IMR-90 (cell line): ENCODE data around the gene RAB5B. TPM values are rescaled to one million over a fixed set of nuclear protein-coding genes. Genes with fewer than 3 reads are reported as not detected.

Experiments
- ATAC-seq: fragments of 200-7000 bp; cut with Tn5 transposase; 2 replicates; pipeline ENCODE4 v1.9.1; 2020; ENCODE audit warnings: low read depth, mild to moderate bottlenecking, moderate library complexity
- BruUV-seq: library from RNA; stranded (reverse); fragments of 400-500 nt; replicated peaks from 2 replicates; lab custom pipeline; 2021; lab: Mats Ljungman, UMichigan
- CTCF ChIA-PET: fragments of 300-600 bp; formaldehyde crosslinking; extraction: SDS; loops from one replicate; lab custom pipeline; 2021; ENCODE audit warnings: antibody characterized with exemption; lab: Yijun Ruan, JAX
- POLR2A ChIA-PET: fragments of 300-600 bp; sonication (Branson Sonifier 250); formaldehyde crosslinking; loops from one replicate; lab custom pipeline; 2022; ENCODE audit warnings: antibody characterized with exemption; ENCODE audit not compliant: unreplicated experiment; lab: Charles Lee
- DNase-seq: peaks from one replicate; pipeline ENCODE4 v3.0.0; 2013
- H2AFZ ChIP-seq: replicated peaks from 2 replicates; pipeline ENCODE3; 2013; ENCODE audit warnings: low read length, mild to moderate bottlenecking; ENCODE audit not compliant: poor library complexity
- H2AK5ac ChIP-seq: 2 replicates; pipeline ENCODE4 v1.6.1; 2013; ENCODE audit warnings: low read depth, low read length, inconsistent platforms
- H2AK9ac ChIP-seq: replicated peaks from 2 replicates; pipeline ENCODE3; 2013; ENCODE audit warnings: mild to moderate bottlenecking, low read depth, low read length, moderate library complexity; ENCODE audit not compliant: poor library complexity
- H2BK120ac ChIP-seq: 2 replicates; pipeline ENCODE4 v1.6.1; 2013; ENCODE audit warnings: low read depth, low read length, inconsistent platforms
- H2BK15ac ChIP-seq: 3 replicates; pipeline ENCODE4 v1.6.1; 2013; ENCODE audit warnings: low read depth, low read length, inconsistent platforms
- H2BK20ac ChIP-seq: 2 replicates; pipeline ENCODE4 v1.6.1; 2013; ENCODE audit warnings: low read depth, mild to moderate bottlenecking, inconsistent platforms, low read length, moderate library complexity
- H2BK5ac ChIP-seq: 2 replicates; pipeline ENCODE4 v1.6.1; 2013; ENCODE audit warnings: mild to moderate bottlenecking, low read depth, low read length, inconsistent platforms; ENCODE audit not compliant: poor library complexity, severe bottlenecking
- H3K14ac ChIP-seq: replicated peaks from 2 replicates; pipeline ENCODE4 v1.6.1; 2013; ENCODE audit warnings: low read depth, low read length, inconsistent platforms
- H3K18ac ChIP-seq: 2 replicates; pipeline ENCODE4 v1.6.1; 2013; ENCODE audit warnings: low read depth, low read length, control low read depth
- H3K23ac ChIP-seq: 2 replicates; pipeline ENCODE4 v1.6.1; 2013; ENCODE audit warnings: low read depth, low read length, inconsistent platforms
- H3K27ac ChIP-seq: 2 replicates; pipeline ENCODE4 v1.5.1; 2013; ENCODE audit warnings: mild to moderate bottlenecking, control low read depth, low read length; ENCODE audit not compliant: insufficient read depth
- H3K27me3 ChIP-seq: 2 replicates; pipeline ENCODE4 v1.6.1; 2013; ENCODE audit warnings: low read length; ENCODE audit not compliant: control insufficient read depth, insufficient read depth
- H3K36me3 ChIP-seq: 2 replicates; pipeline ENCODE4 v1.6.1; 2013; ENCODE audit warnings: low read length, mixed read lengths; ENCODE audit not compliant: control insufficient read depth, insufficient read depth
- H3K4ac ChIP-seq: 2 replicates; pipeline ENCODE4 v1.6.1; 2013; ENCODE audit warnings: low read depth, low read length, inconsistent platforms
- H3K4me1 ChIP-seq: 2 replicates; pipeline ENCODE4 v1.6.1; 2013; ENCODE audit warnings: low read length, mixed read lengths; ENCODE audit not compliant: control insufficient read depth, insufficient read depth
- H3K4me2 ChIP-seq: 2 replicates; pipeline ENCODE4 v1.6.1; 2013; ENCODE audit warnings: low read depth, mild to moderate bottlenecking, control low read depth, low read length, moderate library complexity
- H3K4me3 ChIP-seq: 2 replicates; pipeline ENCODE4 v1.5.1; 2013; ENCODE audit warnings: low read depth, mild to moderate bottlenecking, control low read depth, low read length, moderate library complexity; ENCODE audit not compliant: insufficient read depth
- H3K56ac ChIP-seq: 2 replicates; pipeline ENCODE4 v1.6.1; 2013; ENCODE audit warnings: low read length, inconsistent platforms; ENCODE audit not compliant: insufficient read depth; ENCODE audit errors: extremely low read depth
- H3K79me1 ChIP-seq, 2 experiments: 2 replicates each; pipeline ENCODE4 v1.6.1; 2013; ENCODE audit warnings: low read length in 2 of 2, inconsistent platforms in 1 of 2, low read depth in 1 of 2
- H3K9ac ChIP-seq: 2 replicates; pipeline ENCODE4 v1.6.1; 2013; ENCODE audit warnings: low read depth, low read length, control low read depth
- H3K9me1 ChIP-seq: 2 replicates; pipeline ENCODE4 v1.6.1; 2013; ENCODE audit warnings: low read length, inconsistent platforms; ENCODE audit not compliant: insufficient read depth
- H3K9me3 ChIP-seq: 2 replicates; pipeline ENCODE4 v1.6.1; 2013; ENCODE audit warnings: low read length; ENCODE audit not compliant: control insufficient read depth, insufficient read depth
- H4K20me1 ChIP-seq: 2 replicates; pipeline ENCODE4 v1.6.1; 2013; ENCODE audit warnings: low read length, inconsistent platforms; ENCODE audit not compliant: insufficient read depth
- H4K5ac ChIP-seq: 2 replicates; pipeline ENCODE4 v1.6.1; 2013; ENCODE audit warnings: mild to moderate bottlenecking, low read depth, low read length, control low read depth
- H4K8ac ChIP-seq, 2 experiments: 2 replicates each; pipeline ENCODE4 v1.6.1; 2013; ENCODE audit warnings: low read depth in 2 of 2, low read length in 2 of 2, control low read depth in 1 of 2, inconsistent platforms in 1 of 2
- H4K91ac ChIP-seq: 2 replicates; pipeline ENCODE4 v1.6.1; 2013; ENCODE audit warnings: low read depth, low read length, inconsistent platforms; ENCODE audit not compliant: insufficient read depth
- BHLHE40 ChIP-seq: fragments of 150-350 bp; IDR thresholded peaks from 2 replicates; pipeline ENCODE4 v1.6.1; 2016; ENCODE audit warnings: mild to moderate bottlenecking, low read depth, low read length
- CEBPB ChIP-seq: IDR thresholded peaks from 2 replicates; pipeline ENCODE4 v1.6.1; 2012; ENCODE audit warnings: low read depth, low read length, improper control_type of control experiment
- CHD1 ChIP-seq: IDR thresholded peaks from 2 replicates; pipeline ENCODE4 v1.6.1; 2012; ENCODE audit warnings: low read depth, low read length, improper control_type of control experiment
- CTCF ChIP-seq: conservative IDR thresholded peaks from 2 replicates; pipeline ENCODE4 v1.5.1; 2012; ENCODE audit warnings: mild to moderate bottlenecking, low read depth, low read length, improper control_type of control experiment
- ELK1 ChIP-seq: fragments of 150-350 bp; IDR thresholded peaks from 2 replicates; pipeline ENCODE4 v1.6.1; 2016; ENCODE audit warnings: low read depth, mild to moderate bottlenecking, low read length, moderate library complexity, borderline replicate concordance
- FOS ChIP-seq: fragments of 150-350 bp; IDR thresholded peaks from 2 replicates; pipeline ENCODE4 v1.6.1; 2016; ENCODE audit warnings: low read depth, low read length
- MAFK ChIP-seq: IDR thresholded peaks from 2 replicates; pipeline ENCODE4 v1.6.1; 2012; ENCODE audit warnings: low read depth, low read length, improper control_type of control experiment
- MAZ ChIP-seq: IDR thresholded peaks from 2 replicates; pipeline ENCODE4 v1.6.1; 2012; ENCODE audit warnings: low read depth, mild to moderate bottlenecking, low read length, improper control_type of control experiment, moderate library complexity, borderline replicate concordance
- MXI1 ChIP-seq: IDR thresholded peaks from 2 replicates; pipeline ENCODE4 v1.6.1; 2012; ENCODE audit warnings: low read depth, mild to moderate bottlenecking, low read length, moderate library complexity, borderline replicate concordance
- NFE2L2 ChIP-seq: fragments of 150-350 bp; IDR thresholded peaks from 2 replicates; pipeline ENCODE4 v1.6.1; 2016; ENCODE audit warnings: low read depth, mild to moderate bottlenecking, low read length
- POLR2A ChIP-seq: IDR thresholded peaks from 2 replicates; pipeline ENCODE4 v1.6.1; 2012; ENCODE audit warnings: mild to moderate bottlenecking, low read depth, low read length
- RAD21 ChIP-seq: IDR thresholded peaks from 2 replicates; pipeline ENCODE4 v1.6.1; 2012; ENCODE audit warnings: low read length, improper control_type of control experiment
- RCOR1 ChIP-seq: IDR thresholded peaks from 2 replicates; pipeline ENCODE4 v1.6.1; 2012; ENCODE audit warnings: mild to moderate bottlenecking, low read length, improper control_type of control experiment; ENCODE audit not compliant: insufficient replicate concordance
- RFX5 ChIP-seq: IDR thresholded peaks from 2 replicates; pipeline ENCODE4 v1.8.0; 2012; ENCODE audit warnings: low read depth, mild to moderate bottlenecking, low read length, moderate library complexity
- SMC3 ChIP-seq: fragments of 150-350 bp; IDR thresholded peaks from 2 replicates; pipeline ENCODE4 v1.6.1; 2016; ENCODE audit warnings: low read depth, mild to moderate bottlenecking, antibody characterized with exemption, low read length, moderate library complexity
- USF2 ChIP-seq: fragments of 150-350 bp; IDR thresholded peaks from 2 replicates; pipeline ENCODE4 v1.6.1; 2017; ENCODE audit warnings: mild to moderate bottlenecking, antibody characterized with exemption, low read length, low read depth
- WGBS, 2 experiments: methylation state at CpG; one replicate each; pipeline versions ENCODE4 v1.1.5 to v1.1.7; 2013; ENCODE audit warnings: missing lambda C conversion rate in 2 of 2; ENCODE audit not compliant: insufficient read length in 1 of 2; ENCODE audit errors: extremely low coverage in 2 of 2; 5-methylcytosine and 5-hydroxymethylcytosine counted together
- dilution Hi-C: fragments of 300-500 bp; cut with HindIII; formaldehyde crosslinking; loops from one replicate; pipeline ENCODE4 v1.14.3; 2018; ENCODE audit warnings: low sequenced_read_pairs; ENCODE audit not compliant: unreplicated experiment
- in situ Hi-C: fragments of 300-500 bp; cut with MboI; formaldehyde crosslinking; loops from 3 replicates; pipeline ENCODE4 v1.14.3; 2019; ENCODE audit warnings: low sequenced_read_pairs, inconsistent platforms, mixed read lengths
- intact Hi-C: fragments of 100-400 bp; cut with micrococcal nuclease; formaldehyde crosslinking; loops from 2 replicates; pipeline ENCODE4 v1.10.0; 2022
- polyA plus RNA-seq, 3 experiments: library from polyadenylated mRNA; depleted of rRNA; stranded (reverse); fragments of >200 nt; gene quantifications; 2 replicates each; pipeline ENCODE4 v1.2.3, GENCODE V29; 2012; ENCODE audit warnings: low replicate concordance in 1 of 3
- total RNA-seq: library from RNA; depleted of rRNA; stranded (reverse); fragments of >200 nt; gene quantifications from 2 replicates; pipeline ENCODE4 v1.2.3, GENCODE V29; 2012

RAB5B gene
- total and polyA plus RNA-seq, 2 of the 4 experiments (the other 2 are of a cell fraction): 56.5 to 99.2 TPM

- Histone ChIP-seq H3K27me3 (no peaks in the 10 kb centered on the region), H3K56ac (no peak overlapping the region), H2BK120ac (no peak overlapping the region), H2BK15ac (no peak overlapping the region), H2BK5ac (no peak overlapping the region), H3K9me3 (no peaks in the 10 kb centered on the region), H3K9me1 (no peaks in the 10 kb centered on the region), H2AK5ac (no peak overlapping the region), H3K4me1 (peaks cover 4% of the 10 kb centered on the region), H3K23ac (no peak overlapping the region), H3K36me3 (peaks cover 41% of the 10 kb centered on the region), H3K9ac (no peak overlapping the region), H3K14ac (no peak overlapping the region), H2AFZ (no peak overlapping the region), H3K27ac (no peak overlapping the region), H4K91ac (no peak overlapping the region), H4K20me1 (no peaks in the 10 kb centered on the region), H3K4me3 (no peak overlapping the region), H3K18ac (no peak overlapping the region), H4K5ac (no peak overlapping the region), H3K4ac (no peak overlapping the region), H2BK20ac (no peak overlapping the region), H4K8ac (no peak overlapping the region), H3K79me1 (peaks cover 0 to 22% of the 10 kb centered on the region in 2 experiments; a peak in 2 of 4 replicates), H3K4me2 (no peak overlapping the region), H2AK9ac (no peak overlapping the region)
- WGBS, 2 experiments: 60% methylated on average over 1 of the region's 4 CpGs; no CpG with 5 or more reads in 1 of the 2 experiments
- ChIA-PET POLR2A (no interaction called here), CTCF (interaction anchor here (0.8 kb wide), 1 partner anchor 9 kb away, joined by 3 read pairs; no protein-coding TSS in a partner anchor)
- no TSS peak for BruUV-seq
- TF ChIP-seq MAFK (no peak), NFE2L2 (no peak), MXI1 (no peak), RCOR1 (no peak), SMC3 (no peak), CEBPB (no peak), RAD21 (no peak), CTCF (no peak), USF2 (no peak), POLR2A (no peak), FOS (no peak), BHLHE40 (no peak), CHD1 (no peak), MAZ (no peak), ELK1 (no peak), RFX5 (no peak)
- in situ Hi-C loops (loop anchor here (5.0 to 10.0 kb wide), 2 partner anchors 127 to 205 kb away; partner anchors contain the start of genes ORMDL2 and SARNP), dilution Hi-C loops (no loop called here), intact Hi-C loops (no loop called here)
- no peak for DNase-seq
- ATAC-seq: no peak
Measured at GRCh38 chr12:55942055-55942454, 31.8 kb upstream of the RAB5B start.
